Left lung (tissue), 10 donors: ENCODE measurements around the gene DEFB124. TPM values are rescaled to one million over a fixed set of nuclear protein-coding genes. Genes with fewer than 3 reads are reported as not detected.

ENCODE experiments used
- ATAC-seq: fragments of 200-7000 bp; cut with Tn5 transposase; one replicate; pipeline ENCODE4 v1.9.1; 2020; ENCODE audit warnings: moderate library complexity
- DNase-seq, 4 donors: peaks; one replicate each; pipeline ENCODE4 v3.0.0-alpha.2; 2013 to 2020
- H3K27ac ChIP-seq, 2 donors: fragments of 200-600 bp; sonication (generic) in 1 of 2; one replicate each; pipeline versions ENCODE4 v1.5.0 to v1.8.0; 2020 to 2021
- H3K27me3 ChIP-seq, 2 donors: fragments of 200-600 bp; sonication (generic) in 1 of 2; one replicate each; pipeline versions ENCODE4 v1.5.0 to v1.8.0; 2020 to 2021
- H3K36me3 ChIP-seq, 2 donors: fragments of 200-600 bp; sonication (generic) in 1 of 2; one replicate each; pipeline versions ENCODE4 v1.5.0 to v1.8.0; 2020 to 2021
- H3K4me1 ChIP-seq, 2 donors: fragments of 200-600 bp; one replicate each; pipeline ENCODE4 v1.8.0; 2021
- H3K4me3 ChIP-seq, 2 donors: fragments of 200-600 bp; sonication (generic) in 1 of 2; one replicate each; pipeline versions ENCODE4 v1.5.0 to v1.8.0; 2020 to 2021; ENCODE audit warnings: mild to moderate bottlenecking in 1 of 2
- H3K9me3 ChIP-seq, 2 donors: fragments of 200-600 bp; sonication (generic) in 1 of 2; one replicate each; pipeline versions ENCODE4 v1.5.0 to v1.8.0; 2020 to 2021
- intact Hi-C, 2 donors: fragments of 100-400 bp; cut with DNase I; formaldehyde crosslinking; loops; one replicate each; pipeline versions ENCODE4 v1.11.2 to v1.14.2; 2022
- polyA plus RNA-seq, 6 donors: library from polyadenylated mRNA; unstranded; fragments of 120-200 nt; gene quantifications; one replicate each; pipeline ENCODE4 v1.2.1, GENCODE V29; 2013; ENCODE audit not compliant: insufficient read length in 6 of 6
- total RNA-seq, 2 donors: library from RNA; stranded (reverse); fragmentation: NEBNext Ultra II Directional; extraction: Animal tissue kit (Norgen Biotek cat#: 25700); gene quantifications; one replicate each; pipeline ENCODE4 v1.2.1, GENCODE V29; 2021
- TF ChIP-seq, protein P1 (sequence below), 2 donors: fragments of 200-600 bp; sonication (generic) in 1 of 2; IDR thresholded peaks; one replicate each; pipeline versions ENCODE4 v1.5.0 to v1.8.0; 2021; ENCODE audit warnings: antibody characterized with exemption in 2 of 2
- donor health status: DM: no; HTN: yes; CAD: no.
- donor health status: DM: no; HTN: no; CAD: no.

The DEFB124 gene
- total and polyA plus RNA-seq, 8 donors = 0.31 to 1.5 (median 0.97) TPM; not detected in 2

DNA sequence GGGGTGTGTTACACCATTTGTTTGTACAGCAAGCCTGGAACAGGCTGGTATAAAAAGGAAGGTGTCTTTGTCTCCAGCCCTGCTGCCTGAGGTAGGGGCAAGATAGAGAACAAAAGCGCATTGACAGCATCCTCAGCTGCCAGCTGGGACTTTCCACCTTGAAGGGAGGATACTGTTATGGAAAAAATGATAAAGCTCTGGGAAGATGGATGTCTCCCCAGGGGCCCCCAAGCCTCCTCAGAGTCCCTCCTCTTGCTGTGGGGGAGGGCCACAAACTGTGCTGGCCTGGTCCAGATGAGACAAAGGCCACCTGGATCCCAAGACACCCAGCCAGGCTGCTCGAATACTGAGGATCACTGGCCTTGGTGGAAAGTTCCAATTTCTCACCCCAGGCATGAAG is 13.2 kb upstream of the DEFB124 start:
- Histone ChIP-seq H3K27ac (no peak overlapping the region), H3K9me3 (no peaks in the 10 kb centered on the region), H3K4me1 (peaks cover 0 to 7% of the 10 kb centered on the region in 2 donors), H3K4me3 (no peak overlapping the region), H3K27me3 (peaks cover 0 to 37% of the 10 kb centered on the region in 2 donors), H3K36me3 (no peaks in the 10 kb centered on the region)
- no peak for ATAC-seq
- intact Hi-C loops = no loop called here
- TF ChIP-seq, protein P1, sequence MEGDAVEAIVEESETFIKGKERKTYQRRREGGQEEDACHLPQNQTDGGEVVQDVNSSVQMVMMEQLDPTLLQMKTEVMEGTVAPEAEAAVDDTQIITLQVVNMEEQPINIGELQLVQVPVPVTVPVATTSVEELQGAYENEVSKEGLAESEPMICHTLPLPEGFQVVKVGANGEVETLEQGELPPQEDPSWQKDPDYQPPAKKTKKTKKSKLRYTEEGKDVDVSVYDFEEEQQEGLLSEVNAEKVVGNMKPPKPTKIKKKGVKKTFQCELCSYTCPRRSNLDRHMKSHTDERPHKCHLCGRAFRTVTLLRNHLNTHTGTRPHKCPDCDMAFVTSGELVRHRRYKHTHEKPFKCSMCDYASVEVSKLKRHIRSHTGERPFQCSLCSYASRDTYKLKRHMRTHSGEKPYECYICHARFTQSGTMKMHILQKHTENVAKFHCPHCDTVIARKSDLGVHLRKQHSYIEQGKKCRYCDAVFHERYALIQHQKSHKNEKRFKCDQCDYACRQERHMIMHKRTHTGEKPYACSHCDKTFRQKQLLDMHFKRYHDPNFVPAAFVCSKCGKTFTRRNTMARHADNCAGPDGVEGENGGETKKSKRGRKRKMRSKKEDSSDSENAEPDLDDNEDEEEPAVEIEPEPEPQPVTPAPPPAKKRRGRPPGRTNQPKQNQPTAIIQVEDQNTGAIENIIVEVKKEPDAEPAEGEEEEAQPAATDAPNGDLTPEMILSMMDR (IDR thresholded peaks at IDR 0.05) = no peak
- no peak for DNase-seq

DNA sequence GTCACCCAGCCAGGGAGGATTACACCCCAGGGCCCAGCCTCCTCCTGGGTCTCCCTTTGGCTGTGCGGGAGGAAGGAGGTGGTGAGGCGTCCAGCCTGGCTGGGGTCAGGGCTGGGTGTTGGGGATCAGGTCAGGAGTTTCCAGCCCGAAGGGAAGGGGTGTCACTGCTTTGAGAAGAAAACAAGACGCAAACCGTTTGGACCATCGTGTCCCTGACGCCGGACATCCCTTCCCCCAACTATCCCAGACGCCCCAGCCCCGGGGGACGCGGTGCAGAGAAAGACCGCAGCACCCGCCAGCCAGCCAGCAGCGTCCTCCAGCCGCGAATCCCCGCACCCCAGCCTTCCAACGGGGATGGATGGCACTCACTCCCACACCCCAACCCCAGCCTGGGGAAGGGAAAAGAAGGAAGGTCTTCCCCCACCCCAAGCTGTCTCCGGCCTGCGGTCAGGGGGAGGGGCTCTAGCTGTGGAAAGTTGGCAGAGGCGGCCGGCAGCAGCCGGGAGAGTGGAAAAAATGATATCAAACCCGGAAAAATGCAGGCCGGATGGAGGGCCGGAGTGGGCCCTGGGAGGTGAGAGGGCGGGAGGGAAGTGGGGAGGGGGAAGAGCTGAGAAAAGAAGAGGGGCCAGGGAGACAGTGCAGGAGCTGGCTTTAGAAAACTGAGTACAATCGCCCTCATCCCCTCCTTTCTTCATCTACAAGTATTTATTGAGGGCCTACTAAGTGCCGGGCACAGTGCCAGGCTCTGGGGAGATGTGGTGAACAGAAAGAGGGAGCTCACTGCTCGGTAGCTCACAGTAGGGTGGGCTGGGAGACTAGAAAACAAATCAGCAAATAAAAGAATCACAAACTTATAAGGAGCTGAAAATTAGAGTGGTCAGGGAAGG is 10.8 kb upstream of the DEFB124 start:
- ATAC-seq = peak; percentile 86
- H3K4me3 ChIP-seq = no peak overlapping the region
- TF ChIP-seq, protein P1 (IDR thresholded peaks at IDR 0.05) = no peak

DNA sequence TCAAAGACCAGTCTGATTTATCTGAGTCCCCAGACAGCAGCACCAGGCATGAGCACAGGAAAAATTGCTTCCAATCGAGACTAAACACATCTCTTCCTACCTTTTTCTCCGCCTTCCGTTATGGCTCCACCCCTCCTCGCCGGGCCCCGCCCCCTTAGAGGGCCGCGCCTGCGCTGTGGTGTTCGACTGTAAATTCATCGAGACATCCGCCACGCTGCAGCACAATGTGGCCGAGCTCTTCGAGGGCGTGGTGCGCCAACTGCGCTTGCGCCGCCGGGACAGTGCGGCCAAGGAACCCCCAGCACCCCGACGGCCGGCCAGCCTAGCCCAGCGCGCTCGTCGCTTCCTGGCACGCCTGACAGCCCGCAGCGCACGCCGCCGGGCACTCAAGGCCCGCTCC is 9.1 kb upstream of the DEFB124 start:
- intact Hi-C loops = no loop called here
- no peaks in the 10 kb centered on the region for H3K9me3 ChIP-seq
- H3K4me1 ChIP-seq = peaks cover 0 to 7% of the 10 kb centered on the region in 2 donors
- no peak overlapping the region for H3K4me3 ChIP-seq
- H3K36me3 ChIP-seq = no peaks in the 10 kb centered on the region
- DNase-seq = peak in 1 of 4 donors; percentile 84
- TF ChIP-seq, protein P1 (IDR thresholded peaks at IDR 0.05) = no peak
- peaks cover 0 to 40% of the 10 kb centered on the region in 2 donors for H3K27me3 ChIP-seq
- ATAC-seq = no peak
- H3K27ac ChIP-seq = no peak overlapping the region

More for the DNA sequence above, 10.8 kb upstream of the DEFB124 start:
- Histone ChIP-seq H3K4me1 (peaks cover 0 to 7% of the 10 kb centered on the region in 2 donors), H3K36me3 (no peaks in the 10 kb centered on the region), H3K27ac (peak overlapping the region; percentile 63 to 83), H3K27me3 (peaks cover 0 to 40% of the 10 kb centered on the region in 2 donors), H3K9me3 (no peaks in the 10 kb centered on the region)
- intact Hi-C loops = no loop called here
- peak in 3 of 4 donors; percentile 70 to 95 (median 92) for DNase-seq

DNA sequence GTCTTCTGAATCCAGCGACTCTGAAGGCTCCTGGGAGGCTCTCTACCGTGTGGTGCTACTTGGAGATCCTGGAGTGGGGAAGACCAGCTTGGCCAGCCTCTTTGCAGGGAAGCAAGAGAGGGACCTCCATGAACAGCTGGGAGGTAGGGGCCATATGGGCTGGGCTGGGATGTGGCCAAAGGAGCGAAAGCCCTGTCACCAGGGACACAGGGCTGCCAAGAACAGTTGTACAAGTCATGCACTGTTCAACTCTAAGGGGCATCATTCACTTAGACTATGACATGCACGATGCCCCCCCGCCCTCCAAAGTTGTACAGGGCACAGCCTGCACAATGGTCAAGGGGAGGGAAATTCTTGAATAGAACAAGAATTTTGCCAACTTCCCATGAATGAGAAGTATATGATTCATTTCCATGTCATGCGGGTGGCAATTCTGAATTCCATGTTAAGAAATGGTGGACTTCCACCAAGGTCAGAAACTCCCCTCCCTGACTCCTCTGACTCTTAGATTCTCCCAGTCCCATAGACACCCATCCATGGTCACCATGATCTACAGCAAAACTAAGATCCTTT is 1.8 kb upstream of the DEFB124 start:
- Histone ChIP-seq H3K27me3 (peaks cover 15 to 45% of the 10 kb centered on the region in 2 donors), H3K36me3 (no peaks in the 10 kb centered on the region), H3K27ac (no peak overlapping the region), H3K4me1 (peaks cover 0 to 14% of the 10 kb centered on the region in 2 donors), H3K9me3 (no peaks in the 10 kb centered on the region), H3K4me3 (no peak overlapping the region)
- TF ChIP-seq, protein P1 (IDR thresholded peaks at IDR 0.05) = no peak
- no peak for DNase-seq
- no peak for ATAC-seq
- intact Hi-C loops = no loop called here

DNA sequence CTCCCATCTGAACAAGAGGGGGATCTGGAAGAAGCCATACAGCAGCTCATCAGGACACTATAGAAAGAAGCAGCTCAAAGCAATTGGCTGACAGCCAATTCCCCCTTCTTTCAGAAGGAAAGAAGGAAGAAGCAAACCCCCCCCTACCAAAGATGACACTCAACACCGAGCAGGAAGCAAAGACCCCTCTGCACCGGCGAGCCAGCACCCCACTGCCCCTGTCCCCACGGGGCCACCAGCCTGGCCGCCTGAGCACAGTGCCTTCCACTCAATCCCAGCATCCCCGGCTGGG is 1.3 kb upstream of the DEFB124 start:
- no peaks in the 10 kb centered on the region for H3K36me3 ChIP-seq
- H3K9me3 ChIP-seq = no peaks in the 10 kb centered on the region
- no peak overlapping the region for H3K4me3 ChIP-seq
- no peak overlapping the region for H3K27ac ChIP-seq
- ATAC-seq = no peak
- TF ChIP-seq, protein P1 (IDR thresholded peaks at IDR 0.05) = no peak
- H3K4me1 ChIP-seq = peaks cover 0 to 14% of the 10 kb centered on the region in 2 donors
- peaks cover 15 to 45% of the 10 kb centered on the region in 2 donors for H3K27me3 ChIP-seq
- intact Hi-C loops = no loop called here
- DNase-seq = no peak
